Neural cell (in vitro differentiated cells): Measurements from ENCODE around the gene SLC25A19. TPM values are rescaled to one million over a fixed set of nuclear protein-coding genes. Genes with fewer than 3 reads are reported as not detected.
"Not testable (repeated sequence)": the region's sequence is repeated elsewhere in the genome, so short reads cannot be mapped to it uniquely, and the experiment has no call there.

Source experiments
- H2AFZ ChIP-seq: fragments of 200-600, 300-800 bp; sonication (generic), shearing (Covaris generic); 2 replicates; pipeline ENCODE4 v1.6.0; 2014; ENCODE audit warnings: low read depth, mild to moderate bottlenecking, antibody characterized with exemption, low read length, moderate library complexity
- H3F3A ChIP-seq: fragments of 200-600 bp; shearing (Covaris generic); 2 replicates; pipeline ENCODE4 v1.6.1; 2016; ENCODE audit warnings: mild to moderate bottlenecking, moderate library complexity, mixed read lengths, antibody characterized with exemption, low read length; ENCODE audit not compliant: insufficient read depth, poor library complexity, severe bottlenecking
- H3K27ac ChIP-seq: fragments of 200-600, 300-800 bp; sonication (generic), shearing (Covaris generic); 2 replicates; pipeline ENCODE4 v1.5.1; 2014; ENCODE audit warnings: mild to moderate bottlenecking, low read length, moderate library complexity
- H3K27me3 ChIP-seq: fragments of 300-800, 200-600 bp; sonication (generic), shearing (Covaris generic); 2 replicates; pipeline ENCODE4 v1.6.0; 2014; ENCODE audit warnings: mild to moderate bottlenecking, low read depth, low read length, moderate library complexity; ENCODE audit not compliant: insufficient read depth
- H3K36me3 ChIP-seq: fragments of 300-800, 200-600 bp; sonication (generic), shearing (Covaris generic); 2 replicates; pipeline ENCODE4 v1.5.1; 2014; ENCODE audit warnings: mild to moderate bottlenecking, antibody characterized with exemption, low read length, moderate library complexity; ENCODE audit not compliant: insufficient read depth
- H3K4me2 ChIP-seq: fragments of 300-800, 200-600 bp; sonication (generic), shearing (Covaris generic); 2 replicates; pipeline ENCODE4 v1.6.0; 2014; ENCODE audit warnings: mild to moderate bottlenecking, low read length
- H3K4me3 ChIP-seq: fragments of 300-800, 200-600 bp; sonication (generic), shearing (Covaris generic); 2 replicates; pipeline ENCODE4 v1.5.1; 2014; ENCODE audit warnings: mild to moderate bottlenecking, low read length, moderate library complexity
- H3K79me2 ChIP-seq: fragments of 200-600 bp; shearing (Covaris generic); replicated peaks from 2 replicates; pipeline ENCODE4 v1.6.0; 2014; ENCODE audit warnings: mild to moderate bottlenecking, low read length, moderate library complexity; ENCODE audit not compliant: insufficient read depth
- H3K9ac ChIP-seq: fragments of 300-800, 200-600 bp; sonication (generic), shearing (Covaris generic); 2 replicates; pipeline ENCODE4 v1.6.1; 2016; ENCODE audit warnings: mild to moderate bottlenecking, low read length, mixed read lengths
- H3K9me2 ChIP-seq: fragments of 200-600 bp; shearing (Covaris generic); 2 replicates; pipeline ENCODE4 v1.6.1; 2016; ENCODE audit warnings: mild to moderate bottlenecking, low read length, mixed read lengths; ENCODE audit not compliant: insufficient read depth
- H3K9me3 ChIP-seq: fragments of 200-600, 300-800 bp; sonication (generic), shearing (Covaris generic); 2 replicates; pipeline ENCODE4 v1.6.1; 2016; ENCODE audit warnings: mild to moderate bottlenecking, mixed run types, low read length, moderate library complexity, mixed read lengths
- H4K20me1 ChIP-seq: fragments of 200-600 bp; shearing (Covaris generic); 2 replicates; pipeline ENCODE4 v1.6.1; 2016; ENCODE audit warnings: mild to moderate bottlenecking, mixed run types; ENCODE audit not compliant: insufficient read depth
- CTCF ChIP-seq: fragments of 450-650 bp; IDR thresholded peaks from 2 replicates; pipeline ENCODE4 v1.5.1; 2014; ENCODE audit warnings: antibody characterized with exemption, mild to moderate bottlenecking, moderate library complexity; ENCODE audit not compliant: poor library complexity, severe bottlenecking
- EP300 ChIP-seq: fragments of 450-650 bp; conservative IDR thresholded peaks from 2 replicates; pipeline ENCODE4 v1.6.1; 2014; ENCODE audit warnings: antibody characterized with exemption, mild to moderate bottlenecking, moderate library complexity; ENCODE audit not compliant: poor library complexity, severe bottlenecking
- EZH2 ChIP-seq: fragments of 200-600, 300-800 bp; shearing (Covaris generic), sonication (generic); IDR thresholded peaks from 2 replicates; pipeline ENCODE4 v1.6.1; 2014; ENCODE audit warnings: antibody characterized with exemption, low read length, borderline replicate concordance, mild to moderate bottlenecking; ENCODE audit not compliant: insufficient read depth, poor library complexity, severe bottlenecking
- MXI1 ChIP-seq: fragments of 450-650 bp; conservative IDR thresholded peaks from 2 replicates; pipeline ENCODE4 v1.6.1; 2014; ENCODE audit warnings: antibody characterized with exemption, mild to moderate bottlenecking; ENCODE audit not compliant: poor library complexity, severe bottlenecking
- POLR2AphosphoS5 ChIP-seq: IDR thresholded peaks from 2 replicates; pipeline ENCODE4 v1.6.1; 2012
- RAD21 ChIP-seq: fragments of 450-650 bp; conservative IDR thresholded peaks from 2 replicates; pipeline ENCODE4 v1.6.1; 2014; ENCODE audit warnings: antibody characterized with exemption, mild to moderate bottlenecking, moderate library complexity
- SMC3 ChIP-seq: fragments of 450-650 bp; conservative IDR thresholded peaks from 2 replicates; pipeline ENCODE4 v1.6.1; 2014; ENCODE audit warnings: antibody characterized with exemption, mild to moderate bottlenecking, moderate library complexity; ENCODE audit not compliant: poor library complexity
- TAF1 ChIP-seq: IDR thresholded peaks from 2 replicates; pipeline ENCODE4 v1.6.1; 2012; ENCODE audit warnings: low read depth
- polyA plus RNA-seq: library from polyadenylated mRNA; depleted of rRNA; stranded (reverse); fragments of >200 nt; gene quantifications from 2 replicates; pipeline ENCODE4 v1.2.3, GENCODE V29; 2014
- TF ChIP-seq, protein P1 (sequence below): IDR thresholded peaks from 2 replicates; pipeline ENCODE4 v1.6.1; 2012; ENCODE audit warnings: borderline replicate concordance

Gene SLC25A19
- polyA plus RNA-seq, 1 donor from 2014 or later, result 13.8 TPM

DNA sequence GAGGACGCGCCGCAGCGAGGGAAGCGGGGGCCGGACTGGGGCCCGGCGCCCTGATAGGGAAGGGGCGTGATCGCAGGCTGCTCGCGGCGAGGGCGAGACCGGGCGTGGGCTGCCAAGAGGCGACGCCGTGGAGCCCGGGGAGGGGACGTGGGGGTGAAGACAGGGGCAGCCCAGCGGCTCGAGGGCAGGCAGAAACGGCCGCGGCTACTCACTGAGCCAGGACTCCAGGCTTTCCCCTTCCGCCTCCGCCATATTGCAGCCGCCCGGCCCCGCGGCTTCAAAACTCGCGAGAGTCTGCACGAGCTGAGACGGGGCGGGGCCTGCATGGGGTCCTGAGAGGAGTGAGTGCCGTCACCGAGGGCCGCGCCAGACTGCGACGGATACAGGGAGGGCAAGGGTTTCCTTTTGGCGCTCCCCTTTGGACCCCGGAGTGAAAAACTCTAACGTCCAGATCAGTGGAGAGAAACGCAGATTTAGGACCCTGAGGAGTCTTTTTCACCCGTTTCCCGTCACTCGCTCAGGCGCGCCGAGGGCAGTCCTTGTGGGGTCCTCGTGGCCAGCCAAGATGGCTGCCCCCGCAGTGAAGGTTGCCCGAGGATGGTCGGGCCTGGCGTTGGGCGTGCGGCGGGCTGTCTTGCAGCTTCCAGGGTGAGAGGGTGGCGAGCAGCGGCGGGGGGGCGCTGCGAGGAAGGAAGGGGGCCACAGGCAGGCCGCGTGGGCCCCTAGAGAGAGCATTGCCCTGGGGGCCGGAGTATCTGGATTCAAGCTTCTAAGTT is 27.7 kb downstream of the SLC25A19 start, which contains the start of the genes GGA3 and MRPS7:
Gene GGA3 (minus strand): TSS at position 271 of the 776 bp plus-strand sequence. CDS start 19 bp downstream, at position 252.
Gene MRPS7 (plus strand): TSS at position 544 of the 776 bp plus-strand sequence. CDS start 22 bp downstream, at position 566.
- peak within 1 kb of the TSS; percentile 93 for H2AFZ ChIP-seq
- no peaks in the 10 kb centered on the region for H3F3A ChIP-seq
- peak within 1 kb of the TSS; percentile 100 for H3K4me3 ChIP-seq
- H3K9ac ChIP-seq, result peak within 1 kb of the TSS; percentile 94
- H3K9me2 ChIP-seq, result no peaks in the 10 kb centered on the region
- peak within 1 kb of the TSS; percentile 97 for H3K27ac ChIP-seq
- no peaks in the 10 kb centered on the region for H4K20me1 ChIP-seq
- TF ChIP-seq CTCF (no peak), POLR2AphosphoS5 (peak; percentile 75), EZH2 (no peak), SMC3 (peak; percentile 39), RAD21 (no peak), EP300 (peak; percentile 71), MXI1 (peak; percentile 92), TAF1 (peak; percentile 79)
- TF ChIP-seq, protein P1, sequence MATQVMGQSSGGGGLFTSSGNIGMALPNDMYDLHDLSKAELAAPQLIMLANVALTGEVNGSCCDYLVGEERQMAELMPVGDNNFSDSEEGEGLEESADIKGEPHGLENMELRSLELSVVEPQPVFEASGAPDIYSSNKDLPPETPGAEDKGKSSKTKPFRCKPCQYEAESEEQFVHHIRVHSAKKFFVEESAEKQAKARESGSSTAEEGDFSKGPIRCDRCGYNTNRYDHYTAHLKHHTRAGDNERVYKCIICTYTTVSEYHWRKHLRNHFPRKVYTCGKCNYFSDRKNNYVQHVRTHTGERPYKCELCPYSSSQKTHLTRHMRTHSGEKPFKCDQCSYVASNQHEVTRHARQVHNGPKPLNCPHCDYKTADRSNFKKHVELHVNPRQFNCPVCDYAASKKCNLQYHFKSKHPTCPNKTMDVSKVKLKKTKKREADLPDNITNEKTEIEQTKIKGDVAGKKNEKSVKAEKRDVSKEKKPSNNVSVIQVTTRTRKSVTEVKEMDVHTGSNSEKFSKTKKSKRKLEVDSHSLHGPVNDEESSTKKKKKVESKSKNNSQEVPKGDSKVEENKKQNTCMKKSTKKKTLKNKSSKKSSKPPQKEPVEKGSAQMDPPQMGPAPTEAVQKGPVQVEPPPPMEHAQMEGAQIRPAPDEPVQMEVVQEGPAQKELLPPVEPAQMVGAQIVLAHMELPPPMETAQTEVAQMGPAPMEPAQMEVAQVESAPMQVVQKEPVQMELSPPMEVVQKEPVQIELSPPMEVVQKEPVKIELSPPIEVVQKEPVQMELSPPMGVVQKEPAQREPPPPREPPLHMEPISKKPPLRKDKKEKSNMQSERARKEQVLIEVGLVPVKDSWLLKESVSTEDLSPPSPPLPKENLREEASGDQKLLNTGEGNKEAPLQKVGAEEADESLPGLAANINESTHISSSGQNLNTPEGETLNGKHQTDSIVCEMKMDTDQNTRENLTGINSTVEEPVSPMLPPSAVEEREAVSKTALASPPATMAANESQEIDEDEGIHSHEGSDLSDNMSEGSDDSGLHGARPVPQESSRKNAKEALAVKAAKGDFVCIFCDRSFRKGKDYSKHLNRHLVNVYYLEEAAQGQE, result peak; percentile 88
- H3K9me3 ChIP-seq, result no peaks in the 10 kb centered on the region
- H3K36me3 ChIP-seq, result no peaks in the 10 kb centered on the region
- peaks cover 31% of the 10 kb centered on the region for H3K79me2 ChIP-seq
- peak within 1 kb of the TSS; percentile 79 for H3K4me2 ChIP-seq
- H3K27me3 ChIP-seq, result no peaks in the 10 kb centered on the region

GRCh38 chr17:75260641-75261335 is 28.4 kb downstream of the SLC25A19 start:
- Histone ChIP-seq H3K4me3 (peak overlapping the region; percentile 100), H3K27me3 (no peaks in the 10 kb centered on the region), H3K27ac (peak overlapping the region; percentile 97), H4K20me1 (no peaks in the 10 kb centered on the region), H3K9ac (peak overlapping the region; percentile 94), H3K4me2 (peak overlapping the region; percentile 66), H2AFZ (peak overlapping the region; percentile 93), H3K79me2 (peaks cover 31% of the 10 kb centered on the region), H3K9me2 (no peaks in the 10 kb centered on the region), H3F3A (no peaks in the 10 kb centered on the region), H3K9me3 (no peaks in the 10 kb centered on the region), H3K36me3 (no peaks in the 10 kb centered on the region)
- TF ChIP-seq EZH2, result no peak
- peak; percentile 33 for TF ChIP-seq RAD21
- peak; percentile 56 for TF ChIP-seq CTCF

DNA sequence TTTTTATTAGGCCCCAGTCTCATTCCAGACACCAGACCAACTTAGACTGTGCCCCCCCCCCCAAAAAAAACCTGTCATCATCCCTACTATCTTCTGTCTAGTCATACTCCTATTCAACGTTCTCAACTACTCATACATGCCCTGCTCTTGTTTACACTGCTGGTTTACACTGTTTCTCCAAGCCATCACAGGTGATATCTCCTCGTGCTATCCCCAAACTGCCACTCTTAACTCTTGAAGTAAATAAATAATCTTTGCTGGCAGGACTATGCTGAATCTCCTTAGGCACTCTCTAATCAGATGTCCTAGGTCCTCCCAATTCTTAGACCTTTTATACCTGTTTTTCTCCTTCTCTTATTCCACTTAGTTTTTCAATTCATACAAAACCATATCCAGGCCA is 32.0 kb downstream of the SLC25A19 start:
- not testable (repeated sequence) for H3F3A ChIP-seq, H3K36me3 ChIP-seq, H4K20me1 ChIP-seq, H2AFZ ChIP-seq, H3K9ac ChIP-seq, H3K9me2 ChIP-seq, H3K27ac ChIP-seq, H3K4me3 ChIP-seq, H3K4me2 ChIP-seq, H3K27me3 ChIP-seq, H3K9me3 ChIP-seq
- H3K79me2 ChIP-seq, result peaks cover 23% of the 10 kb centered on the region
